OCI-M1 (cell line): ENCODE data around the gene TRPM4.
"Not testable (repeated sequence)": the region's sequence is repeated elsewhere in the genome, so short reads cannot be mapped to it uniquely, and the experiment has no call there.

Experiments used
- DNase-seq: peaks from one replicate; lab custom pipeline; 2025; lab: John Stamatoyannopoulos, UW

Gene TRPM4

DNA sequence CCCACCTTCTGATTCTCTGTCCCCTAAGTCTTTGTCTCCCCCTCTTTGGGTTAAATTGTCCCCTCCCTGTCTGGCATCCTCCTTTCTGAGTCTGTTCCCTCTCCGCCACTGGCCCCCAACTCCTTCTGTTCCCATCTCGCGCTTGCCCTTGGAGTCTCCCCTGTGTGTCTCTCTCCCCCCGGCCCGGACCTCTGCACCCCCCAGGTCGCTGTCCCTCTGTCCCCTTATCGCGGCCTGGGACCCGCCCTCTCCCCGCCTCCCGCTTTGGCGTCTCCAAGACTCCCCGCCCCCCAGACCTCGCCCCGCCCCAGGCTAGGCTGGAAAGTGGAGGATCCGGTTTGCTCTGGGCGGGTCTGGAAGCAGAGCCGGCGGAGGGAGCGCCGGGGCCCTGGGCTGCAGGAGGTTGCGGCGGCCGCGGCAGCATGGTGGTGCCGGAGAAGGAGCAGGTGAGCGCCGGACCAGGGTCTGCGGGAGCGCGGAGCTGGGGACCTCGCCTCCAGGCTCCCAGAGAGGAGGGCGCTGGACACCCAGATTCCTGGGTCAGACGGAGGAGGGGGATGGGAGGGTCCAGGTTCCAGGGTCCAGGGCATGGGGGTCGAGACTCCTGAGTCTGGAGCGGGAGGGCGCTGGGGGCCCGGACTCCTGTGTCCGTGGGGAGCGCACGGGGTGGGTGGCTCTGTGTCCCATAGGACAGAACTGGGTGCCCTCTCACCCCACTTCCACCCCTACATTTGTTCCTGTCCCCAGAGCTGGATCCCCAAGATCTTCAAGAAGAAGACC is at the start of gene TRPM4:
Gene TRPM4, plus strand, starts transcription at position 348 of the 780 bp plus-strand sequence. Its CDS starts 75 bp downstream, at position 423.
- DNase-seq = peak; percentile 94

DNA sequence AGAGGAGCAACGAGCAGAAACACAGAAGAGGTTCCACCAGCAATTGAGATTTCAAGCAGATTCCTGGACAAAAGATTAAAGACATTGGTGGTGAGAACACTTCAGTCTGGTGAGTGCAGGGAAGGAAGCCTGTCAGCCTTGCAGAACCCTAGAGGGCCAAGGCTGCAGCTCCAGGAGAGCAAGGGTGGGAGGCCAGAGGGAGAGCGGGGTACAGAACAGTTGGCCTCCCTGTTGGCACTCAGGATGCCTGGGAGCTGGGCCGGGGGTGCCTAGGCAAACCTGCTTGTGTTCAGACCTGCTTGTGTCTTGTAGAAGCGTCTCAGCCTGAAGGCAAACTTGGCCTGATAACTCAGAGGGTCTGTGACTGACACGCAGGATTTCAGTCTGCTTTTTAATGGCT is 48.5 kb upstream of the TRPM4 start:
- DNase-seq = no peak

DNA sequence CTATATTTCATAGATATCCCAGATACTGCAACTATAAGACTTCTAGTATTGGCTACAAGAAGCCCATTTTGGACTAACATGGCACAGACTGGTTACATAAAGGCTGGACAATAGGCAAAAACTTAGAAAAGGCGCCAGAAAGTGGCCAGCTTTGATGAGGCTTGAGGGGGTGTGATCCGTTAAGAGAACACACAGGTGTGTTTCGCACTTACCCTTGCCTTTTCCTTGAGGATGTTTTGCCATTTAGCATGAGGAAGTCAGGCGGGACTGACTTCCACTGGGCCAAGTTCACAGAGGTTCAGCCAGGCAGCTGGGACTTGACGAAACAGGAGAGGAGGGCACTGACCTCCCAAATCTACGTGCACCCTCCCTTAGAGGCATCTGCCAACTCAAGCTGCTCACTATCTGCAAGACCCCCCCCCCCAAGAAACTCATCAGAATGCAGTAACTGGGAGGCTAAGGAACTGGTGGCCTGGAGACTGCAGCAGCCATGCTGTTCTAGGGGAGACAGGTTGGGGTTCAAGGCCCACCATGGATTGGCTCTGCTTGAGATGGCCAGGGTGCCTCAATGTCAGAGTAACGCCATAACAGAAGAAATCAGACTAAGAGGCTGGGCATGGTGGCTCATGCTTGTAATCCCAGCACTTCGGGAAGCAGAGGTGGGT is 47.9 kb upstream of the TRPM4 start:
- DNase-seq = no peak

DNA sequence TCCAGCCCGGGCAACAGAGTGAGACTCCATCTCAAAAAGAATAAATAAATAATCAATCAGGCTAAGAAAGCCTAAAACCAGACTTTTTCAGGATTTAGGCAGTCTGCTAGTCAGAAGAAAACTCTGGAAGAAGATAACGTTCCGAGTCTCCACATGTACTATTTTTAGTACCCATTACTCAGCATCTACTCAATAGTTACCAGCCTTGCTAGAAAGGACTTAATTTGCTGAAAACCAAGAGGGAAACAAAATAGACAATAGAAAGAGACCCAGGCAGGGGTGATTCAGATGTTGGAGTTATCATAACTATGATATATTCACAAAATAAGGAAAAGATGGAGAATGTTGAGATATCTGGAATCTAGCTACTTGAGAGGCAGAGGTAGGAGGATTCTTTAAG is 47.0 kb upstream of the TRPM4 start:
- peak; percentile 35 for DNase-seq

DNA sequence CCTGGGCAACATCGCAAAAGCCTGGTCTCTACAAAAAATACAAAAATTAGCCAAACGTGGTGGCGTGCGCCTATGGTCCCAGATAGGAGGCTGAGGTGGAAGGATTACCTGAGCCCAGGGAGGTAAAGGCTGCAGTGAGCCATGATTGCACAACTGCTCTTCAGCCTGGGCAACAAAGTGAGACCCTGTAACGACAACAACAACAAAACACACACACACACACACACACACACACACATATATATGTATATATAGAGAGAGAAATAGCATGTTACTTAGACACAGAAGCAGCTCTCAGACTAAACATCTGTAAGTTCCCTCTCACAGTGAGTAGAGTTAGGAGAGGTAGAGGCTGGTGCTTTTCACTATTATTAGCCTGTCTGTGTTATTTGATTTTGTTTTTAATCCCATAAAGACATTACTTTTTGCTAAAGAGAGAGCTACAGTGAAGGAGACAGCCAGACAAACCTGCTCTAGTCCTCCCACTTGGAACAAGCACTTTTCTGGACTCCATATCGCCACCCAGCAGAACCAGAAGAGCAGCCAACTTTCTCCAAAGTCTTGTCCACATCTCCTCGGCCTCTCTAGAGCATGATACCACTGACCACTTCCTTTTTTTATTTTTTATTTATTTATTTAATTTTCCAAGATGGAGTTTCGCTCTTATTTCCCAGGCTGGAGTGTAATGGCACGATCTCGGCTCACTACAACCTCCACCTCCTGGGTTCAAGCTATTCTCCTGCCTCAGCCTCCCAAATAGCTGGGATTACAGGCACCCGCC is 46.2 kb upstream of the TRPM4 start:
- DNase-seq = peak; percentile 70

DNA sequence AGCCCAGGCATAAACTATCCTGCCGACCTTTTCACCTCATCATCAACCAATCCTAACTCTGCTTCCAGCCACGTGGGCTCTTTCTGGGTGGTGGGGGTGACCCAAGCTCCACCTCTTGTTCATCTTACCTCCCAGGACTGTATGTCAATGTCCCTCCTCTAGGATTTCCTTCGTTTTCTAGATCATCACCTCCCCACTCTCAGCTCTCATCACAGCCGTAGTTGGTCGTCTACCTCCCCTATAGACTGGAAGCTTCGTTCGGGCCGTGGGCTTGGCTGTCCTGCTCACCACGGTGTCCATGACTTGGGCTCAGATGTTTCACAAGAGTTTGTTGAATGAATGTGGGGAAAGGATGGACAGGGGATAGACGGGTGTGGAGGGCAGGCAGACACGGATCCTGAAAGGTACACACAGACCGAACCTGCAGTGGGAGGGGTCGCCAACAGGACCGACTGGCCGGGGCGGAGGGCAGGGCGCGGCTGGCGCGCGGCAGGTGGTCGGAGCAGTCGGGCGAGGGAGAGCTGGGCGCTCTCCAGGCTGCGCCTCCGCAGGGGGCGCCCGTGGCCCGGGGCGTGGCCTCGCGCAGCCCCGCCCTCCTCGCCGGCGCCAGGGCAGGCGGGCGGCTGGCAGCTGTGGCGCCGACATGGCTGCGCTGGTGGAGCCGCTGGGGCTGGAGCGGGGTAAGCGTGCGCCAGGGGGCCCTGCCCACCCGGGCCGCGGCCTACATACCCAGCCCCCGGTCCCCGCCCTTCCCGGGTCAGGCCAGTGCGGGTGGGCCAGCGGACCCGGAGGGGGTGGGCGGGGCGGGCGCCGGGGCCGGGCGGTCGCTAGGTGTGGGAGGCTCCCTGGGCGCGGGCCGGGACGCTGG is 43.6 kb upstream of the TRPM4 start, which contains the start of gene LIN7B:
Gene LIN7B, plus strand, starts transcription at position 609 of the 868 bp plus-strand sequence. Its CDS starts 35 bp downstream, at position 644.
- peak; percentile 89 for DNase-seq

DNA sequence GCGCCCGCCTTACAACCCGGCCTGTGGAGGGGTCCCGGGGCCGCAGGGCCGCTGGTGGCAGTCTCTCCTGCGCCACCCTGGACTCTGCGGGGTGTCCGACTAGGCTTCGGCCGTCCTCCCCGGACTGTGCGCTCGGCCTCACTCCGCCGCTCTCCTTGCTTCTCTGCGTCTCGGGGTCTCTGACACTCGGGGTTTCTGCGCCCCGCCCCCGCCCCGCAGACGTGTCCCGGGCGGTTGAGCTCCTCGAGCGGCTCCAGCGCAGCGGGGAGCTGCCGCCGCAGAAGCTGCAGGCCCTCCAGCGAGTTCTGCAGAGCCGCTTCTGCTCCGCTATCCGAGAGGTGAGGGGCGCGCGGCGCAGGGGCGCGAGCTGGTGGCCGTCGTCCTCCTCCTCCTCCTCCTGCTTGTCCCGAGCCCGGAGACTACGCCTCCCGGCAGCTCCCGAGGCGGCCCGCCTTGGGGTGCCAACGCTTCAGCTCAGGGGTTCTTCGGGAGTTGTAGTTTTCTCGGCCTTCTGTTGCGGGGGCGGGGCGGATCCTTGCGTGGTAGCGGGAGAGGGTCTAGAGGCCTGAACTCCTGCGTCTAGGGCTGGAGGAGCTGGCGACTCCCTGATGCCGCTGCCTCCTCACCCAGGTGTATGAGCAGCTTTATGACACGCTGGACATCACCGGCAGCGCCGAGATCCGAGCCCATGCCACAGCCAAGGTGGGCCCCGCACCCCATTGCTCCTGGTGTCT is 42.8 kb upstream of the TRPM4 start:
- DNase-seq = no peak

DNA sequence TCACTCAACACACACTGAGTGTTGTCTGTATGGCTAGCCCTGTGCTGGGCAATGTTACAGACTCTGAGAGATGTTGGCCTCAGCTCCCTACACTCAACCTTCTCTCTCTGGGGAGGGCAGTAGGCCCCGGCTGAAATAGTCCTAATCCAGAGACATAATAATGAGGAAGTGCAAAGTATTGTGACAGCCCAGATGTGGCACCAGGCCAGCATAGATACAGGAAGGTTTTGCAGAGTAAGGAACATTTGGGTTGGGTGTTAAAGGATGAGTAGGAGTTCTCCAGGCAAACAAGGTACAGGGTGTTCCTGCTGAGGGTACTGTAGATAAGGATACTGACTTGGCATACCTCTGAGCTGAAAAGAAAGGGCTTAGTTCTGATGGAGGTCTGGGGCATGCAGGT is 41.0 kb upstream of the TRPM4 start:
- DNase-seq = peak; percentile 78

DNA sequence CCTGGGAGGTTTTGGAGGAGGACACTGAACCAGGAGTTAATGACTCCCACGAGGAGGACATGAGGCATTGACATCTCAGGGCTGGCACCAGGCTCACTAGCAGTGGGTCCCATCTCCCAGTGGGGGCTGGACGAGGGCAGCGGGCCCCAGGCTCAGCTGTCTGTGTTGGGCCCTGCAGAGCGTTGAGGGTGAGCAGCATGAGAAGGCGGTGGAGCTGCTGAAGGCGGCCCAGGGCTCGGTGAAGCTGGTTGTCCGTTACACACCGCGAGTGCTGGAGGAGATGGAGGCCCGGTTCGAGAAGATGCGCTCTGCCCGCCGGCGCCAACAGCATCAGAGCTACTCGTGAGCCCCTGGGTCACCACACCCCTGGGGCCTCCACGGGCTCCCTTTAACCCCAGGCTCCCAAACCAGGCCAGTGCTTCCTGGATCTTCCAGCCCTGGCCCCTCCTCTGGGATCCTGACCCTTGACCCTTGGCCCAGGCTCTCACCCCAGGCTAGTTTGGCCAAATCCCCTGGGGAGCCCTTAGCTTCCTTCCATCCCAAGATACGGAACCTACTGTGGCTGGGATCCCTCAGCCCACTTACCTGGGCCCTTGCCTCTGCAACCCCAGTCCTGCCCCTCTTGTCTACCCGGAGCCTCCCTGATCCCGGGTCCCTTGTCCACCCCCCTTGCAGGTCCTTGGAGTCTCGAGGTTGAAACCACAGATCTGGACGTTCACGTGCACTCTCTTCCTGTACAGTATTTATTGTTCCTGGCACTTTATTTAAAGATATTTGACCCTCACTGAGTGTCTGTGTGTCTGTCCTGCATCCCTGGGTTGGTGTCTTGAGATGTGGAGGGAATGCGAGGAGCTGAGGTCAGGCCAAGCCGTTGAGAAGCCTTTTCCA is 39.7 kb upstream of the TRPM4 start:
- no peak for DNase-seq

DNA sequence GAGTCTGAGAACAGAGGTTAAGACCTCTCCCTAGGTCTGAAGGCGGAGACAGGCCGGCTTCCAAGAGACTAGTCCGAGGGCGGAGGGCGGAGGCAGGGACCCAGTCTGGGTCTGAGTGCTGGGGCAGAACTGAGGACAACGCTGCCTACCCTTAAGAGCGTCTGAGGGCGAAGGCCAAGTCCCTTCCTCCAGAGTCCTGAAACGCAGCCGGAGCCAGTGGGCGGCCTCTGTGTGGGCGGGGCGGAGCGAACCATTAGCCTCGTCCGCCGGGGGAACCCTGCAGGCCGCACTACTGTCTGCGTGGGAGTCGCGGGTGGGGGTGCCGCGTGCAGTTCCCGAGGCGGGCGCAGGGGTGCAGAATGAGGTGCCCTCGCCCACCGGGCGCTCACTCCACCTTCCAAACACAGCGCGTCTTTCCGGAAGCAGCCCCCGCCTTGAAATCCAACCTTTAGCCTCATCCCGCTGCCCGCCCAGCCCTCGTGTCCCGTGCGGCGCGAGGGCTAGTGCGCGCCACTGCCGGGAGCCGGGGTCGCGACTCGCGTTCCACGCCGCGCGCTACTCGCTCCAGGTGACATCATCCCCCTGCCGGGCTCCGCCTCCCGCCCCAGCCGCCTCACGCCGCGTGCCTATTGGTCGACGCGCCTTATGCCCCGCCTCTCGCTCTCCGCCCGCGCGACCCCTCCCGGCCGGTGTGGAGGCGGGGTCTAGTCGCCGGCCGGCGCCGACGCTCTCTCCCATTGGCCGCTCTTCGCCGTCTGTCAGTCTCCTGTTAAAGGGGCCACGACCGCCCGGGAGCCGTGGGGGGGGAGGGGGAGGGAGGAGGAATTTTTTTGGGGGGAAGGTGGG is 38.8 kb upstream of the TRPM4 start, which contains the start of gene C19orf73:
Gene C19orf73, minus strand, starts transcription at position 579 of the 846 bp plus-strand sequence. Its CDS starts 121 bp downstream, at position 458.
- DNase-seq = peak; percentile 98

DNA sequence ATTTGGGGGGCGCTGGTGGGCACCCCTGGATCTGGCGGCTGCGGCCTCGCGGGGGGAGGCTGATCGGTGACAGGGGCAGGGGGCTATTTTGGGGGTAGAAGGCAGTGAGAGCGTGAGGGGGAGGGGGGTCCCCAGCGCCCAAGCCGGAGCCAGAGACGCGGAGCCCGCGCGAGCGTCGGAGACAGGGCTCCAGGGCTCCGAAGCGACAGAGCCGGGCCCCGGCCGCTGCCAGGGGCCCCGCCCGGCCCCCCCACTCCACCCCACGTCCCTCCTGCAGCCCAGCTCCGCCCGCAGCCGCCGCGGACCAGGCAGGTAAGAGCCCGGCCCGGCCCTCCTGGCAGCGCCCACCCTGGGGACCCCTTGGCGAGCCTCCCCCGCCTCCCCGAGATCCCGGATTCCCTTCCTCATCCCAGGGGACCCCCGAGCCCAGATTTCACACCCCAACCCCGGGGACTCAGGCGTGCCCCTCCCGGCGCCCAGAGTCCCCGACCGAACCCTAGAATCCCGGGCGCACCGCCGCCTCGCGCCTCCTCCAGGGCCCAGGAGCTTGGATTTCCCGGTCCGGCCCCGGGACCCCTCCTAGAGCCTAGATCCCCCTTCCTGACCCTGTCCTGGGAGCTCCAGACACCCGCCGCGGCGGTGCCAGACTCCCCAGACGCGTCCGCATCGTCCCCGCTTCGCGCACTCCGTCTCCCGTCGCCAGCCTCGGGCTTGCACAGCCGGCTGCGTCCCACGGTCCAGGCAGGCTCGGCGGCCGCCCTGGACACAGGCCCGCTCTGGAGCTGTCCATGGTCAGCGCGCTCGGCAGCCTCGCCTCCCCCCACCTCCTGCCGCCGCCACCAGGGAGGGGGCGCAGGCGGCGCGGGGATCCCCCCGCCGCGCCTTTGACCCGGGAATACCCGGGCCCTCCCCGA is 37.9 kb upstream of the TRPM4 start, which contains the start of gene PPFIA3:
Gene PPFIA3, plus strand, starts transcription at position 134 of the 914 bp plus-strand sequence. CDS start 8,330 bp downstream, outside the sequence.
- DNase-seq = peak; percentile 35

DNA sequence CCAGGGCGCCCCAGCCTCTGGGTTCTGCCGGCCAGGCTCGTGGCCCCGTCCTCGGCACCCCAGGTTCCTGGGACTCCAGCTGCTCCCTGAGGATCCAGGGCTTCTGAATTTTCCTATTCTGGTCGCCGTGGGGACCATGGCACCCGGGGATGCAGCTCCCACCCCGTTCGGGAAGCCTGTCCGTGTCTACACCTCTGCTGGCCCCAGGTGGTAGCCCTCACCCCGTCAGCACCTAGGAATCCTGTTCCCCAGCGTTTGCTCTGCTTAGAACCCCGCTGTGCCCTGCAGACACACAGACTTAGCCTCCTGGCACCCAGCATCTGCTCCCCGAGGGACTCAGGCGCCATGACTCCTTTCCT is 37.3 kb upstream of the TRPM4 start:
- DNase-seq = no peak

DNA sequence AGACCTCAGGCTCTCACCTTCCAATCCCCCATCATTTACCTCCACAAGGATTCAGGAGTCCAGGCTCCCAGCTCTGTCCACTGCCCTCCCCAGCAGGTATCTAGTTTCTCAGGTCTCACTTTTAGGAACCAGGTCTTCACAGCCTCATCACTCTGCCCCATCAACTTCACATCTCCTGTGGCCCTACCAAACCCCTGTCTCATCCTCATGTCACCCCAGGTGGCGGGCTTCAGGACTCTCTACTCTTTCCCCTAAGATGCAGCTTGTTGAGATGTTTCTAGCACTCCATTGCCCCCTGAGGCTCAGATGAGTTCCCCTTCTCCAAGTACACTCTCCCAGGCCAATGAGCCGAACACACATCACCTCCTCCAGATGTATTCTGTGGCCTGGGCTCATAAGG is 36.7 kb upstream of the TRPM4 start:
- DNase-seq = no peak

DNA sequence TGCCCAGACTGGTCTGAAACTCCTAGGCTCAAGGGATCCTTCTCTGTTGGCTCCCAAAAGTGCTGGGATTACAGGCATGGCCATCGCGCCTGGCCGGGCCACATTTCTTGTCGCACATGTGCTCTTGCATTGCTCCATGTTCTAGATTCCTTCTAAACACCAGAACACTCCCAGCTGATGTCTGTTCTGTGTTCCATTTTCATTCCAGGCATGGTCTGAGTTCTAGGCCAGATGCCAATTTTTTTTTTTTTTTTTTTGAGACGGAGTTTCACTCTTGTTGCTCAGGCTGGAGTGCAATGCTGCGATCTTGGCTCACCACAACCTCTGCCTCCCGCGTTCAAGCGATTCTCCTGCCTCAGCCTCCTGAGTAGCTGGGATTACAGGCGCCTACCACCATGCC is 35.8 kb upstream of the TRPM4 start:
- peak; percentile 49 for DNase-seq

DNA sequence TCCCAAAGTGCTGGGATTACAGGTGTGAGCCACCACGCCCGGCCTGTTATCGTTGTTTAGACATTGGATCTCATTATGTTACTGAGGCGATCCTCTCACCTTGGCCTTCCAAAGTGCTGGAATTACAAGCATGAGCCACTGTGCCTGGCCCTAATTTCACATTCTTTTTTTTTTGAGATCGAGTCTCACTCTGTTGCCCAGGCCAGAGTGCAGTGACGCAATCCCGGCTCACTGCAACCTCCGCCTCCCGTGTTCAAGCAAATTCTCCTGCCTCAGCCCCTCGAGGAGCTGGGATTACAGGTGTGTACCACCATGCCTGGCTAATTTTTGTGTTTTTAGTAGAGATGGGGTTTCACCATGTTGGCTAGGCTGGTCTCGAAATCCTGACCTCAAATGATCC is 34.3 kb upstream of the TRPM4 start:
- not testable (repeated sequence) for DNase-seq

DNA sequence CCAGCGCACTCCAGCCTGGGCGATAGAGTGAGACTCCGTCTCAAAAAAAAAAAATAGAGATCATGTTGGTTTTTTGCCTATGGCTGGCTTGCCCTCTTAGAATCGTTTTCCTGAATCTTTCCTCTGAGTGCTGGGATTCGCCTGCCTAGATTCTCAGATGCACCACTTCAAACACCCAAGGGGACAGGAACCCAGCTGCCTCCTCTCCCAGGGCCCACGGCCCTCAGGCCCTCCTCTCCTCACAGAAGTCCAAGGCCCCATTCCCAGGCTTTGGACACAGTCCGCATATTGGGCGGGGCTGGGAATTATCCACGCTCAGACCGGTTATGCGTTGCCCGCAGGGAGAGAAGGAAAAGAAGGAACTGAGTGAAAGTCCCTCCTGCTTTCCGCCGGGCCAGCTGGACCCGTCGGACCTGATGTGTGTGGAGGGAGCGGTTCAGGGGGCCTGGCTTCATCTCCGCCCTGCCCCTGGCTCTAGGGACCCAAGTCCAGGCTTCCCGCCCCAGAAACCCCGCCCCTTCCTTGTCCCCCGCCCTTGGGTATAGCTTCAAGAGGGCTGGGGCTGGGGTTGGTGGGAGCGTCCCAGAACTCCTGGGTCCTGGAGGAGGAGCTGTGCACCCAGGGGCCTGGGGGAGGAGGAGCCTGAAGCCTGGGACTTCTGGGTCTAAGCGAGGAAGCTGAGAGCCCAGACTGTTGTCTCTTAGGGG is 32.4 kb upstream of the TRPM4 start:
- DNase-seq = no peak

DNA sequence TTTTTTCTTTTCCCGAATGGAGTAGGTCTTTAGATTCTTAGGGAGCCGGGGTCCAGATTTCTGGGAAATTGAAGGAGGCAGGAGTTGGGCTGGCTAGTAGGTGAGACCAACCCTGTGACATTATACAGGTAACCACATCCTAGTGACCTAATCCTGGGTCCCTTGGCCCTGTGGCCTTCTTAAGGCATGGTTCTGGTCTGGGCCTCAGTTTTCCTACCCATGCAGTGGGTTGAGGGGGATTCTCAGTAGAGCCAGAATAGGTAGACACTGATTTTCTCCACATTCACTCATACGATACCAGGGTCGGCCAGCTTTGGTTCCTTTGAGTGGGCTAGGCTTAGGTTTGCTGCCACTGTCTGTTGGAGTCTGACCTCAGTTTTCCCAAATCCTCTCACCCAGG is 31.0 kb upstream of the TRPM4 start:
- DNase-seq = no peak
